Keratinocyte (primary cell): ENCODE results near the gene LILRB4.

Source experiments
- EZH2 ChIP-seq: IDR thresholded peaks from one replicate; pipeline ENCODE4 v1.6.1; 2012; ENCODE audit warnings: inconsistent platforms, mild to moderate bottlenecking, low read length, moderate library complexity
- TF ChIP-seq, protein P1 (sequence below), 3 experiments: IDR thresholded peaks in 1 of 3; conservative IDR thresholded peaks in 1 of 3; optimal IDR thresholded peaks in 1 of 3; 2 replicates in 2 of 3; 3 replicates in 1 of 3; pipeline versions ENCODE3 to v1.5.1; 2011; ENCODE audit warnings: low read length in 3 of 3, mild to moderate bottlenecking in 3 of 3, moderate library complexity in 2 of 3, control low read depth in 1 of 3, inconsistent platforms in 1 of 3; ENCODE audit not compliant: insufficient read depth in 2 of 3; ENCODE audit errors: extremely low read depth in 1 of 3

DNA sequence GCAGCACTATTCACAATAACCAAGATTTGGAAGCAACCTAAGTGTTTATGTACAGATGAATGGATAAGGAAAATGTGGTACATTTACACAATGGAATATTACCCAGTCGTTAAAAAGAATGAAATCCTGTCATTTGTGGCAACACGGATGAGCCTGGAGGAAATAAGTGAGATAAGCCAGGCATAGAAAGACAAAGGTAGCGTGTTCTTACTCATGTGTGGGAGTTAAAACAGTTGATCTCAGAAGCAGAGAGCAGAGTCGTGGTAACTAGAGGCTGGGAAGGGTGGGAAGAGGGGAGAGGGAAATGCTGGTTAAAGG is 29.5 kb downstream of the LILRB4 start:
- TF ChIP-seq, protein P1, sequence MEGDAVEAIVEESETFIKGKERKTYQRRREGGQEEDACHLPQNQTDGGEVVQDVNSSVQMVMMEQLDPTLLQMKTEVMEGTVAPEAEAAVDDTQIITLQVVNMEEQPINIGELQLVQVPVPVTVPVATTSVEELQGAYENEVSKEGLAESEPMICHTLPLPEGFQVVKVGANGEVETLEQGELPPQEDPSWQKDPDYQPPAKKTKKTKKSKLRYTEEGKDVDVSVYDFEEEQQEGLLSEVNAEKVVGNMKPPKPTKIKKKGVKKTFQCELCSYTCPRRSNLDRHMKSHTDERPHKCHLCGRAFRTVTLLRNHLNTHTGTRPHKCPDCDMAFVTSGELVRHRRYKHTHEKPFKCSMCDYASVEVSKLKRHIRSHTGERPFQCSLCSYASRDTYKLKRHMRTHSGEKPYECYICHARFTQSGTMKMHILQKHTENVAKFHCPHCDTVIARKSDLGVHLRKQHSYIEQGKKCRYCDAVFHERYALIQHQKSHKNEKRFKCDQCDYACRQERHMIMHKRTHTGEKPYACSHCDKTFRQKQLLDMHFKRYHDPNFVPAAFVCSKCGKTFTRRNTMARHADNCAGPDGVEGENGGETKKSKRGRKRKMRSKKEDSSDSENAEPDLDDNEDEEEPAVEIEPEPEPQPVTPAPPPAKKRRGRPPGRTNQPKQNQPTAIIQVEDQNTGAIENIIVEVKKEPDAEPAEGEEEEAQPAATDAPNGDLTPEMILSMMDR (optimal IDR thresholded peaks at IDR 0.05 in 1 of 3, IDR thresholded peaks at IDR 0.05 in 1 of 3, conservative IDR thresholded peaks at IDR 0.05 in 1 of 3; ENCODE audit: extremely low read depth in 1 of 3, insufficient read depth in 2 of 3, low read length in 3 of 3) = no peak
- TF ChIP-seq EZH2 = no peak
